HEK293 (cell line): Measurements from ENCODE around the gene TNNI3K.

ENCODE experiments used
- CTCF ChIA-PET: fragments of 350-600 bp; formaldehyde crosslinking; extraction: SDS; loops from one replicate; lab custom pipeline; 2021; ENCODE audit warnings: antibody characterized with exemption; lab: Yijun Ruan, JAX
- POLR2A ChIA-PET: fragments of 300-600 bp; formaldehyde crosslinking; extraction: SDS; loops from one replicate; lab custom pipeline; 2020; ENCODE audit warnings: antibody characterized with exemption, inconsistent platforms; lab: Yijun Ruan, JAX
- H3K27ac ChIP-seq: fragments of 200-500 bp; sonication (Bioruptor generic); 2 replicates; pipeline ENCODE4 v1.5.1; 2014; ENCODE audit warnings: low read depth, low read length, control low read depth, inconsistent platforms; ENCODE audit errors: extremely low read depth
- H3K36me3 ChIP-seq, 2 experiments: fragments of 200-500 bp in 1 of 2; sonication (Bioruptor generic) in 1 of 2; 1 replicate in 1 of 2; 2 replicates in 1 of 2; pipeline ENCODE4 v1.5.1; 2014 to 2017; ENCODE audit warnings: inconsistent platforms in 2 of 2, low read length in 2 of 2; ENCODE audit not compliant: control insufficient read depth in 2 of 2, insufficient read depth in 1 of 2
- H3K4me1 ChIP-seq: fragments of 200-500 bp; sonication (Bioruptor generic); 2 replicates; pipeline ENCODE4 v1.5.1; 2014; ENCODE audit warnings: mild to moderate bottlenecking, low read length, inconsistent platforms; ENCODE audit not compliant: control insufficient read depth, insufficient read depth
- H3K4me3 ChIP-seq: 2 replicates; pipeline ENCODE4 v1.5.1; 2011; ENCODE audit warnings: low read depth, mild to moderate bottlenecking, control low read depth, low read length, moderate library complexity
- H3K9me3 ChIP-seq: fragments of 200-500 bp; sonication (Bioruptor generic); 2 replicates; pipeline ENCODE4 v1.5.1; 2014; ENCODE audit warnings: low read depth, low read length, inconsistent platforms; ENCODE audit not compliant: control insufficient read depth, insufficient read depth
- PATZ1 ChIP-seq: fragments of 450-650 bp; formaldehyde crosslinking; IDR thresholded peaks from 2 replicates; pipeline ENCODE4 v1.5.1; 2016; ENCODE audit warnings: missing biosample characterization, missing genetic modification characterization
- PRDM6 ChIP-seq: fragments of 450-650 bp; formaldehyde crosslinking; IDR thresholded peaks from 2 replicates; pipeline ENCODE4 v1.5.1; 2017; ENCODE audit warnings: missing biosample characterization, missing genetic modification characterization
- SCRT1 ChIP-seq: fragments of 450-650 bp; formaldehyde crosslinking; IDR thresholded peaks from 2 replicates; pipeline ENCODE4 v1.5.1; 2016; ENCODE audit warnings: missing biosample characterization, missing genetic modification characterization, borderline replicate concordance
- WT1 ChIP-seq: fragments of 450-650 bp; formaldehyde crosslinking; IDR thresholded peaks from 2 replicates; pipeline ENCODE4 v1.5.1; 2016; ENCODE audit warnings: missing biosample characterization, missing genetic modification characterization
- YY2 ChIP-seq: fragments of 450-650 bp; formaldehyde crosslinking; IDR thresholded peaks from 2 replicates; pipeline ENCODE4 v1.5.1; 2016; ENCODE audit warnings: missing biosample characterization, missing genetic modification characterization
- ZFP41 ChIP-seq: fragments of 450-650 bp; formaldehyde crosslinking; IDR thresholded peaks from 2 replicates; pipeline ENCODE4 v1.5.1; 2016; ENCODE audit warnings: missing biosample characterization, missing genetic modification characterization, borderline replicate concordance
- ZNF24 ChIP-seq: fragments of 450-650 bp; formaldehyde crosslinking; IDR thresholded peaks from 2 replicates; pipeline ENCODE4 v1.5.1; 2016; ENCODE audit warnings: missing biosample characterization, missing genetic modification characterization
- ZNF266 ChIP-seq: fragments of 450-650 bp; formaldehyde crosslinking; IDR thresholded peaks from 2 replicates; pipeline ENCODE4 v1.5.1; 2016; ENCODE audit warnings: missing biosample characterization, missing genetic modification characterization, low read depth
- ZNF302 ChIP-seq: fragments of 450-650 bp; formaldehyde crosslinking; IDR thresholded peaks from 2 replicates; pipeline ENCODE4 v1.5.1; 2016; ENCODE audit warnings: missing biosample characterization, missing genetic modification characterization, low read depth
- ZNF366 ChIP-seq: fragments of 450-650 bp; formaldehyde crosslinking; conservative IDR thresholded peaks from 2 replicates; pipeline ENCODE4 v1.5.1; 2016; ENCODE audit warnings: missing biosample characterization, missing genetic modification characterization
- ZNF391 ChIP-seq: fragments of 450-650 bp; formaldehyde crosslinking; IDR thresholded peaks from 2 replicates; pipeline ENCODE4 v1.5.1; 2016; ENCODE audit warnings: low read depth, missing biosample characterization, missing genetic modification characterization, borderline replicate concordance
- ZNF473 ChIP-seq: fragments of 450-650 bp; formaldehyde crosslinking; IDR thresholded peaks from 2 replicates; pipeline ENCODE4 v1.5.1; 2017; ENCODE audit warnings: missing biosample characterization, missing genetic modification characterization
- ZNF580 ChIP-seq: fragments of 450-650 bp; formaldehyde crosslinking; IDR thresholded peaks from 2 replicates; pipeline ENCODE4 v1.5.1; 2016; ENCODE audit warnings: missing biosample characterization, missing genetic modification characterization
- ZNF677 ChIP-seq: fragments of 450-650 bp; IDR thresholded peaks from 2 replicates; pipeline ENCODE4 v1.5.0; 2018; ENCODE audit warnings: missing biosample characterization, mild to moderate bottlenecking, missing genetic modification characterization, moderate library complexity
- ZNF707 ChIP-seq: fragments of 450-650 bp; formaldehyde crosslinking; IDR thresholded peaks from 2 replicates; pipeline ENCODE4 v1.5.1; 2016; ENCODE audit warnings: missing biosample characterization, missing genetic modification characterization
- ZNF843 ChIP-seq: fragments of 450-650 bp; formaldehyde crosslinking; IDR thresholded peaks from 2 replicates; pipeline ENCODE4 v1.5.1; 2016; ENCODE audit warnings: missing biosample characterization, missing genetic modification characterization
- TF ChIP-seq, protein P1 (sequence below): fragments of 450-650 bp; formaldehyde crosslinking; IDR thresholded peaks from 2 replicates; pipeline ENCODE4 v1.5.1; 2016; ENCODE audit warnings: missing biosample characterization, missing genetic modification characterization

The TNNI3K gene

DNA sequence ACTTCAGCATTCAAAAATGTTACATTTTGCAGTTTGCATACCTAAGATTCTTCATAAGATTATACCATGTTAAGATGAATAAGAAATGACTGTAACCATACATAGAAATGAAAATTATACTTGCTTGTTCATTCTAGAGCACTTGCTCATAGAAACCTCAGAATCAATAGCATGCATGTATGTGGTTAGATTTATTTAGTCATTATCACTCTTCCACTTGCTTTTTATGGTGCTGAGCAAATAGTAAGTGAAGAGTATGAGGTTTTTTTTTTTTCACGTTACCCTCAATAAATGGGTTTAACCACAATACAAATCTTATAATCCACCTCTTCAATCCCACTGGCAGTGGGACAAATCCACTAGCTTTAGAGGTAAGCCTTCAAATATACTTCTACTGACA lies 192.5 kb downstream of the TNNI3K start:
- CTCF ChIA-PET = no interaction called here
- POLR2A ChIA-PET = no interaction called here

GRCh38 chr1:74429580-74429979 lies 194.4 kb downstream of the TNNI3K start:
- POLR2A ChIA-PET = interaction anchor here (0.6 kb wide), 1 partner anchor 264 kb away, joined by 3 read pairs; no protein-coding TSS in a partner anchor

More for the DNA sequence above, 192.5 kb downstream of the TNNI3K start:
- H3K4me1 ChIP-seq = no peaks in the 10 kb centered on the region
- no peak for TF ChIP-seq ZNF473 (tag by site-specific recombination)
- no peak for TF ChIP-seq ZNF366 (tag by site-specific recombination)
- no peak overlapping the region for H3K4me3 ChIP-seq
- no peaks in the 10 kb centered on the region for H3K9me3 ChIP-seq
- H3K27ac ChIP-seq = no peak overlapping the region
- H3K36me3 ChIP-seq = no peaks in the 10 kb centered on the region

More at GRCh38 chr1:74429580-74429979, 194.4 kb downstream of the TNNI3K start:
- TF ChIP-seq ZNF24 (tag by site-specific recombination) (no peak), ZNF843 (tag by site-specific recombination) (no peak), ZNF266 (tag by site-specific recombination) (no peak), YY2 (tag by site-specific recombination) (no peak), PATZ1 (no peak), PRDM6 (tag by site-specific recombination) (no peak), ZFP41 (tag by site-specific recombination) (no peak), ZNF580 (no peak), ZNF677 (tag by site-specific recombination) (no peak), ZNF302 (no peak), ZNF707 (tag by site-specific recombination) (no peak), ZNF391 (tag by site-specific recombination) (no peak), WT1 (tag by site-specific recombination) (no peak), SCRT1 (tag by site-specific recombination) (no peak)
- TF ChIP-seq, protein P1, sequence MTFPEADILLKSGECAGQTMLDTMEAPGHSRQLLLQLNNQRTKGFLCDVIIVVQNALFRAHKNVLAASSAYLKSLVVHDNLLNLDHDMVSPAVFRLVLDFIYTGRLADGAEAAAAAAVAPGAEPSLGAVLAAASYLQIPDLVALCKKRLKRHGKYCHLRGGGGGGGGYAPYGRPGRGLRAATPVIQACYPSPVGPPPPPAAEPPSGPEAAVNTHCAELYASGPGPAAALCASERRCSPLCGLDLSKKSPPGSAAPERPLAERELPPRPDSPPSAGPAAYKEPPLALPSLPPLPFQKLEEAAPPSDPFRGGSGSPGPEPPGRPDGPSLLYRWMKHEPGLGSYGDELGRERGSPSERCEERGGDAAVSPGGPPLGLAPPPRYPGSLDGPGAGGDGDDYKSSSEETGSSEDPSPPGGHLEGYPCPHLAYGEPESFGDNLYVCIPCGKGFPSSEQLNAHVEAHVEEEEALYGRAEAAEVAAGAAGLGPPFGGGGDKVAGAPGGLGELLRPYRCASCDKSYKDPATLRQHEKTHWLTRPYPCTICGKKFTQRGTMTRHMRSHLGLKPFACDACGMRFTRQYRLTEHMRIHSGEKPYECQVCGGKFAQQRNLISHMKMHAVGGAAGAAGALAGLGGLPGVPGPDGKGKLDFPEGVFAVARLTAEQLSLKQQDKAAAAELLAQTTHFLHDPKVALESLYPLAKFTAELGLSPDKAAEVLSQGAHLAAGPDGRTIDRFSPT (tag by site-specific recombination) = no peak
- CTCF ChIA-PET = interaction anchor here (0.8 kb wide), 1 partner anchor 604 kb away, joined by 3 read pairs; no protein-coding TSS in a partner anchor
- no peaks in the 10 kb centered on the region for H3K4me1 ChIP-seq
- H3K36me3 ChIP-seq = no peaks in the 10 kb centered on the region
- no peak overlapping the region for H3K27ac ChIP-seq
- H3K4me3 ChIP-seq = no peak overlapping the region
- H3K9me3 ChIP-seq = no peaks in the 10 kb centered on the region
